ENCODE results near the gene SLC26A2.

The SLC26A2 gene

GRCh38 chr5:149959406-149960236 lies 937 bp upstream of the SLC26A2 start:
- peak overlapping the region; percentile 89 for H3K27ac ChIP-seq
- peak; percentile 53 for TF ChIP-seq CTCF (conservative IDR thresholded peaks at IDR 0.05)

GRCh38 chr5:149961186-149961685 lies 678 bp downstream of the SLC26A2 start:
- TF ChIP-seq CTCF (conservative IDR thresholded peaks at IDR 0.05) = no peak
- peak overlapping the region; percentile 89 for H3K27ac ChIP-seq

GRCh38 chr5:149961957-149962409 lies 1.4 kb downstream of the SLC26A2 start:
- H3K27ac ChIP-seq = no peak overlapping the region
- TF ChIP-seq CTCF (conservative IDR thresholded peaks at IDR 0.05) = peak; percentile 79

- TF ChIP-seq CTCF (conservative IDR thresholded peaks at IDR 0.05) = no peak
- H3K27ac ChIP-seq = no peak overlapping the region
These were observed 2.2 kb downstream of the SLC26A2 start for GRCh38 chr5:149962601-149963300.

- H3K27ac ChIP-seq = no peak overlapping the region
- no peak for TF ChIP-seq CTCF (conservative IDR thresholded peaks at IDR 0.05)
These were observed 3.2 kb downstream of the SLC26A2 start for GRCh38 chr5:149963729-149964128.

- no peak overlapping the region for H3K27ac ChIP-seq
- no peak for TF ChIP-seq CTCF (conservative IDR thresholded peaks at IDR 0.05)
These were observed 6.4 kb downstream of the SLC26A2 start for GRCh38 chr5:149966946-149967345.

GRCh38 chr5:149969181-149969930 lies 8.8 kb downstream of the SLC26A2 start:
- no peak for TF ChIP-seq CTCF (conservative IDR thresholded peaks at IDR 0.05)
- H3K27ac ChIP-seq = no peak overlapping the region
